GM19468 (cell line): Measurements from ENCODE around the gene STX10.

Experiments used
- ATAC-seq: cut with Tn5 transposase; IDR thresholded peaks from one replicate; pipeline ENCODE4 v1.9.1; 2021; ENCODE audit warnings: mild to moderate bottlenecking, moderate library complexity, moderate number of reproducible peaks; ENCODE audit not compliant: unreplicated experiment; ENCODE audit errors: extremely low read depth

STX10 gene

DNA sequence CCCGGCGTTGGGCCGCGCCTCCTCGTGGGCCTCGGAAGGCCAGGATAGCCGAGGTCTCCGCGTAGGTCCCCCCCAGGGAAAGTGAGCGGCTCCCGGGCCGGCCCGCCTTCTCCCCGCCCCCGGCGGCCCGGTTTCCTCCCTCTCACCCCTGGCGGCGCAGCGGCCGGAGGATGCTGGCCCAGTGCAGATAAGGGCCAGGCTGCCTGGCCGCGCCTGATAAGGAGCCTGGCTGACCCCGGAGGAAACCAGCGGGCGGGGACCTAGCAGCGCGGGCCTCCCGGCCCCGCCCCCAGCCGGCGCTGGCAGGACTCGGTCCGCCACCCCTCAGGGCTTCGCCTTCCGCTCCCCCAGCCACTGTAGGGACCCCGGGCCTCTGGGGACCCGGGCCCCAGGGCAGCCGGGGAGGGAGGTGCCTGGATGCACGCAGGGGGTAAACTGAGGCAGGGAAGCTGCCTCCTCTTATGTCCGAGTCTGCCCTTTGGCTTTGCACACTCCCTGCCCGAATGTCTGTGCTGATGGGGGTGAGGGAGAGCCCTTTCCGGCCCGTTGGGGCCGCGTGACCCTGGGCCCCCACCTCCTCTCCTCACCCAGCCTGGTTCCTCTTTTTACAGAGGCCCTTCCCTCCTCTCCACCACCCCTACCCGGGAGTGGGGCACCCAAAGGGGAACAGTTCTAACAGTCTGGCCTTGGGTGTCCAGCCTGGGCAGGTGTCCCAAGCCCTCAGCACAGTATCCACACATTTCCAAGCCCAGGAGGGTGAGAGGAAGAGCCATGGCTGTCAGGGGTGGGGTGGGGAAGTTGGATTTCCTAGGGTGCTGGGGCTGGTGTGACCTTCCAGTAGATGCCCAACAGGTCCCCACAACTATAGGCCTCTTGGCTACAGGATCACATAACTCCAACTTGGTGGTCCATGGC, 47.3 kb downstream of the STX10 start, which contains the start of gene LYL1:
Gene LYL1, minus strand, starts transcription at position 193 of the 915 bp plus-strand sequence. CDS start 1,687 bp downstream, outside the sequence.
- ATAC-seq, result no peak

DNA sequence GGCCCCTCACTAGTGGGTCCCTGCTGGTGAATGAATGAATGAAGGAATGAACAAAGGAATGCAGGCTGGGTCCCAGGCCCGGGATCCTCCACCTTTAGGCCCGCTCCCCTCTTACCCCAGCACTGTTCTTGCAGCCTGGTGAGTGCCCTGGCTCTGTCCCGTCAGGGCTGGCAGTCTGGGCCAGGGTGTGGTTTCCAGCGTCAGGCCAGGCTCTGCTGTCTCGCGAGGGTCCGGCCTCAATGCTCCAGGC, 47.8 kb downstream of the STX10 start:
- no peak for ATAC-seq

DNA sequence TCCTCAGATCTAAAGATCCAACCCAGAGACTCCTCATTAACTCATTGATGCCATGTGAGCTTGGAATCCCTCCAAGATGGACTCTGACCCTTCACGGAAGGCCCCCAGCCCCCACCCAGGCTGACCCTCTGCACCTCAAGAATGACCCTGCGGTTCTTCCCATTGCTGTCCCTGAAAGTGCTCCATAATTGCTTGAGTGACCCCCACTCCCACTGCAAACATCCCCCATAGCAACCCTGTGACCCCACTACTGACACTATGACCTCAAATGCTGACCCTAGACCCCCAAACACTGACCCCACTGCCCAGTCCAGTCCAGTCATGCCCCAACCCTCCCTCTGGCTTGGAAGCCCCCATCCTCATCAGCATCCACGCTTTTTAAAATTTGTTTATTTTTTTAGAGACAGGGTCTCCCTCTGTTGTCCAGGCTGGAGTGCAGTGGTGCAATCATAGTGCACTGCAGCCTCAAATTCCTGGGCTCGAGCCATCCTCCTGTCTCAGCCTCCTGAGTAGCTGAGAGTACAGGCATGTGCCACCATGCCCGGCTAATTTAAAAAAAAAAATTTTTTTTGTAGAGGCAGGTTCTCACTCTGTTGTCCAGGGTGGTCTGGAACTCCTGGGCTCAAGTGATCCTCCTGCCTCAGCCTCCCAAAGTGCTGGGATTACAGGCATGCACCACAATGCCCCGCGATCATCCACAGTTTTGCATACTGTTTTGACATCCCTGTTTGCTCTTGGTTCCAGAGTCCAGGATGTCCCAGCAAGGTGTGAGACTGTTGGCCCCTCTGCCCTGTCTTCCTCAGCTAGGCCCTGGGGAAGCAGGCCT, 48.4 kb downstream of the STX10 start:
- no peak for ATAC-seq

DNA sequence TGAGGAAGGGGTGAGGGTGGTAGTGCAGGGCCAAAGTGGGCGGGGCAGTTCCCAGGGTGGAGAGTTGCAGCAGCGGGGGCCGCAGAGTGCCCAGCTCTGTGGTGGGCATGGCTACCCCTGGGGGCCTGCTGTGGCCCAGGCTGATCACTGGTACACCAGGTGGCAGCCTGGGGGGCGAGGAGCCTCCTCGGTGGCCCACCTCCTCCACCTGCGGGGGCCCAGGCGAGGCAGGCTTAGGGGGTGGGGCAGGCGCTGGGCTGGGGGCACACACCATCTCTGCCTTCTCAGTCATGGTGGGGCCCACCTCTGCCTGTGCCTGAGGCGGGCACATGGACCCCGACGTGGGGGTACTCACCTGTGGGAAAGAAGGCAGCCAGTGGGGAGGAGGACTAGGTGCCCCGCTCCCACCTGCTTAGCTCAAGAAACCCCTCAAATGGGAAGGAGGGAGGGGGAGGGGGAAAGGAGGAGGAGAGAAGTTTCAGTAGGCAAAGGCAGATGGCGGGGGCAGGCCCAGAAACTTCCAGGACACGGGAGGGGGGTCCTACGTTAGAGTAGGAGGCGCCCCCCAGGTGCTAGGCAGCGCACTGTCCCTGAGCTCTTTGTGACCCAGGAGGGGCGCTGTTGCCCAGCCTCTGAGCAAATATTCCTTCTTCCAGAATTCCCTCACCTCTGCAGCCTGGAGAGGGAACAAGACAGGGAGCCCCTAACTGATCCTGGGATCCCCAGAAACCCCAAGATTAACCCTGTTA, 49.2 kb downstream of the STX10 start:
- ATAC-seq, result no peak

DNA sequence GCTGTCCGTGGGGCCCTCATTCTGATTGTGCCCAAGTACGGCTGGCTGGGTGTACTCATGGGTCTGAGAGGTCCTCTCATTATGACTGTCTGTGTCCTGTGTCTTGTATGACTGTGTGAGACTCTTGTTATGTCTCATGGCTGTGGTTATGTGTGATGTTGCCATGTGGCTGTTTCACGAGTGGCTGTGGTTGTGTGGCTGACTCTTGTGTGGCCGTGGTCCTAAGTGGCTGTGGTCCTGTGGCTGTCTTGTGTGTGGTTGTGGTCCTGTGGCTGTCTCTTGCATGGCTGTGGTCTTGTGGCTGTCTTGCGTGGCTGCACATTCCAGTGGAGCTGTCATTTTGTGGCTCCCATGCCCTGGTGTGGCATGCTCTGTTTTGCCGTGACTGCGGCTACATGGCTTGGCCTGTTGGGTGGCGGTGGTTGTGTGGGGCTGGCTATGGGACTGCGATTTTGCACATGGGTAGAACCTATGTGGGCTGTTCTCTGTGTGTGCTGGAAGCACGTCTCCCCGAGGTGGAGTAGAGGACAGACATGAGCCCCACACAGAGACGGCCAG, 50.1 kb downstream of the STX10 start:
- ATAC-seq, result no peak

DNA sequence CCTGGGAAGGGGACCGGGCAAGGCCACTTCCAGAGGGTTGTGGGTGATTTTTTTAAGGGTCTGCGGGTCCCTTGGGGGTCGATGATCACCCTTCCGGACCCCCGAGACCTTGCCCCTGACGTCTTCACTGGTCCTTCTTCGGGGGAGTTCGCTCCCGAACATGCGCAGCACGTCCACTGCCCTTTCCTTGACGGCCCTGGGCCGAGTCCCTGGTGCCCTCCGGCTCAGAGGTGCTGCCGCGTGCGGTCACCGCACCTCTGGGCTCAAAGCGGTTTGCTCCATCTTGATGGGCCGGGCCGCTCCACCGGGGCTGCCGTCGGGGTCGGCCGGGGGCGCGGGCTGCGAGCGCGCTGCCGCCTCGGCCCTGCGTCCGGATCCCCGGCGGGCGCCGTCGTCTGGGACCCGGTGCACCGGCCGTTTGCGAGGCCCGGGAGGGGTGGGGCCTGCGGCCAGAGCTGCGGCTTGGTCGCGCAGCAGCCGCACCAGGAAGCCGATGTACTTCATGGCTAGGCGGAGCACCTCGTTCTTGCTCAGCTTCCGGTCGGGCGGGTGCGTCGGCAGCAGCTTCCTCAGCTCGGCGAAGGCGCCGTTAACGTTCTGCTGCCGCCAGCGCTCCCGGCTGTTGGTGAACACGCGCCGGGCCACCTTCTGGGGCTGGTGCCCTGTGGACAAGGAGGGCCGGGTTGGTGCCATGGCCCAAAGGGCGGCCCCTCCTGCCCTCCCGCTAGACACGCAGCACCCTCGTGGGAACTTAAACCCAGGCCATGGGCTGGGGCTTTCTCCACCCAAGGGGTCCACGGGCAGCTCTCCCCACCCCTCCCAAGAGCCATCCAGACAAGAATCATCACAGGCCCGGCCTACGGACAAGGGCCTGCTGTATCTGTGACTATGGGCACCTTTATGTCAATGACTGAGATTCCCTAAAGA, 50.8 kb downstream of the STX10 start:
- no peak for ATAC-seq

DNA sequence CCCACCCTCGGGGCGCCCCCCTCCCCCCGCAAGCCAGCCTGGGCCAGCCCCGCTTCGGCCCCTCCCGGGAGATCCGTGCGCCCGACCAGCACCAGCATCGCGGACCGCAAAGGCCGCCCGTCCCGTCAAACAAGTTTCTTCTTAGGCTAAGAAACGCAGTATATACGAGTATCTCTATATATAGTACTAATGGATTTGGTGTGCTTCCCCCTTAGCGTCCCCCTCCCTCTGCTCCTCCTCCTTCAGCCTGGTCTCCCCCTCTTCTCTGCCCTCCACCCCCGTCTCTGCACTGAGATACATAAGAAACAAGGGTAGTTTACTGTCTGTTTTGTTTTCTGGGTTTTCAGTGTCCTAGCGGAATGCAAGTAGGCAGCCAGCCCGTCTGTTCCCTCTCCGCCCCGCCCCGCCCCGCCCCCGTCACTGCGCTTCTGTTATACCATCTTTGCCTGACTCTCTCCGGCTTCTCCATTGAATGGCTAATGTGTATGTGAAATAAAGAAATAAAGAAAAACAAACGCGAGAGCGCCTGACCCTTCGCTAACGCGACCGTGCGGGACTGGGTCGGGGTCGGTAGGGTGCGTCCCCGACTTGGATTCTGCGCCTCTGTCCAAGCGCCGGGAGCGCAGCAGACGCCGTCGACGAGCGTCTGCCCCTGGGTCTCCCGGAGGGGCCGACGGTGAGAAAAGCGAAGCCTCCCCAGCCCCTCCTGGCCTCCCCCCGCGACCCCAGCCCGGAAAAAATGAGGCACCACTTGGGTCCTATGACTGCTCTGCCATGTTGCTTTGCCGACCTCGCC, 51.7 kb downstream of the STX10 start:
- no peak for ATAC-seq

DNA sequence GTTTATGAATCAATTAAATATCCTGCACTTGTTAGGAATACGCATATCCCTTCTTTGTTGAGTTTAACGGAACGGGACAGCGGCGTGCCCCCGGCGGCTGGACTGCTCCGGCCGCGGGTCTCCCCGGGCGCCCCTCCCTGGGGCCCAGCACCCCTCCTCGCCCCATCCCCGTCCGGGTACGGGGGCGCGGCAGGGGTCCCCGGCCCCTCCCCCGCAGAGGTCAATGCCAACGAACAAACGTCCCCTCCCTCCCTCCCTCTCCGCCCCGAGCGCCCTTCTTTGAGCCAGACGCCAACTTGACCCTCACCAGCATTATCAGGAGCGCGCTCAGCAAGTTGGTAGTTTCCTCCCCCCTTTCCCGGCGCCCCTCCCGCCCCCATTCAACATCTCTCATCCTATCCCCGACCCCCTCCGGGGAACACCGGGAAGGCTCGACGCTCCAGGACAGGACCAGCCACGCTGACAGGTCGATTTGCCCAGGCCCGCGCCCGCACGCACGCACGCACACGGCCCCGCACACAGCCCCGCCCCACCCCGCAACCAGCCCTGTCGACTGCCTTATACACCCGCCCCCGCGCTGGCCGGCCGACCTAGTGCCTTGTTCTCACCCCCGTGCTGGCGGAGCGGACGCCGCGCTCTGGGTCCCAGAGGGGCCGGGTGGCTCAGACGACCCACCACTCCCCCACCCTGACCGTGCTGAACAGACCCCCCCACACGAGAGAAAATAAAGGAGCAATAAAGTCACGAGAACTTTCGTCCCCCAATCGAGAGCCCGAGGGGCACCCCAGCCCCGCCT, 52.5 kb downstream of the STX10 start:
- no peak for ATAC-seq

DNA sequence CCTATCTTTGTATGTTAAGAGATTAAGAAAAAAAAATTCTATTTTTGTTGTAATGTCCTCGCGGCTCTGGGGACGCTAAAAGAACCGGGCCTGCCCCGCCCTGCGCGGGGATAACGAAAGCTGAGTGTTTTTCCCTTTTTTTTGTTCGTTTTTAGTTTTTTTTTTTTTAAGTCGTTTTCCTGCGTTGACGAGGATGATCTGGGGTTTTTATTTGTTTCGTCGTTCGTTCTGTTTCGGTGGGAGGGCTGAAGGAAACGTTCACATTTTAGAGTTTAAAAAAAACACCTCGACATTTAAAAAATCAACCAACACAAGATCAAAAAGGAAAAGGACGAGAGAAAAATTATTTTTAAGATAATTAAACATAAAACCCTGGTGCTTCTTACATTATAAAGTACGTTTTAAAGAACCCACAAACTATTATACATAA, 53.1 kb downstream of the STX10 start:
- no peak for ATAC-seq

DNA sequence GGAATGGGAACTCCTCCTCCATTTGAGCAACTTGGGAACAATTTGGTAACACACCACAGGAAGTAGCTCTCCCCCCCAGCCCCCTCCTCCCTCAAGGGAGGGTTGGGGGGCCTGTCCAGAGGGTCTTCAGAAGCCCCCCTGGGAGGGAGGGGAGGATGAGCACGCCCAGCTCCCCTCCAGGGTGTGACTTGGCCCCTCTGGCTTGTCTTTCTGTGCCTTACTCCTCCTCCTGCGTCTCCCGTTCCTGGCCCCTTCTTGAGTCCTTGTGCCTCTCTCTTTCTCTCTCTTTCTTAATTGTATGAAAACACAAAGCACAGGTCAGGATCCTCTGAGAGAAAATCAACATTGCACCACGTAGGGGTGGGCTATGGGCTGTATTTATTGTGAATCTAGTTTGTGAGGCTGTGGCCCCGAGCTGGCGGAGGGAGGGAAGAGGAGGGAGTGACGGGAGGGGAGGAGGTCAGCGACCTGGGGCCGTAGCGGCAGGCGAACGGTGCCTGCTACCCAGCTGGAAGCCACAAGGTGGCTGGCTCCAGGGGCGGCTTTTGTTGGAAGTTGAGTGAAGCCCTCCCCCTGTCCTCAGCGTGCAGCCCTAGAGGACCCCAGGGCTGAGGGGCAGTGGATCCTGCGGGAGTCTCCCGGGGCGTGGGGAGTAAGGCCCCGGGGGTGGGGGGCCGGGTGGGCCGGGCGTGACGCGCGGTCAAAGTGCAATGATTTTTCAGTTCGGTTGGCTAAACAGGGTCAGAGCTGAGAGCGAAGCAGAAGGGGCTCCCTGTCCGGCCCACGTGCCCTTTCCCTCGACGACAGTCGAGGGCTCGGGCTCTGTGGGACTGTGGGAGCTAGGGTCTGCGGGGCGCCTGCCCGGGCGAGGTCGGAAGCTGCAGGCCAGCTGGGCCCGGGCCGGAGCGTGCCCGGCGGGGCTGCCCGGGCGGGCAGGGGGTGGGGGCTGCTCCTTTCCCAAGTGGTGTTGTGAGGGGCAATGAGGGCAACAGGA, 53.9 kb downstream of the STX10 start:
- no peak for ATAC-seq

DNA sequence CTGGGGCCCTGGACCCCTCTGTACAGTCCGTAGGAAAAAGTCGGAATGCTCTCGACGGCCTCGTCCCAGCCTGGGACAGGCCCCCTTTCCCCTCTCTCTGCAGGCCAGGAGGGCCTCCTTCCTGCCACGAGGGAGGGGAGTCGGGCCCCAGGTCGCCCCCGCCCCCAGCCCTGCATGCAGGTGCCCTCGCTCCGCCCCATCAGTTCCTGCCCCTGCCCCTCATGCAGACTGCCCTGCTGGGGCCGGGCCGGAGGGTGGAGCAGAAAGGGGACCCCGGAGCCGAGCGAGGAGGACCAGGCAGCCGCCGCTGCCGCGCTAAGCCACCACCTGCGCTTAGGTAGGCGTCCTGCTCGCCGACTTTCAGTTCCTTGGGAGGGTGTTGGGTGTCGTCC, 54.8 kb downstream of the STX10 start:
- no peak for ATAC-seq

DNA sequence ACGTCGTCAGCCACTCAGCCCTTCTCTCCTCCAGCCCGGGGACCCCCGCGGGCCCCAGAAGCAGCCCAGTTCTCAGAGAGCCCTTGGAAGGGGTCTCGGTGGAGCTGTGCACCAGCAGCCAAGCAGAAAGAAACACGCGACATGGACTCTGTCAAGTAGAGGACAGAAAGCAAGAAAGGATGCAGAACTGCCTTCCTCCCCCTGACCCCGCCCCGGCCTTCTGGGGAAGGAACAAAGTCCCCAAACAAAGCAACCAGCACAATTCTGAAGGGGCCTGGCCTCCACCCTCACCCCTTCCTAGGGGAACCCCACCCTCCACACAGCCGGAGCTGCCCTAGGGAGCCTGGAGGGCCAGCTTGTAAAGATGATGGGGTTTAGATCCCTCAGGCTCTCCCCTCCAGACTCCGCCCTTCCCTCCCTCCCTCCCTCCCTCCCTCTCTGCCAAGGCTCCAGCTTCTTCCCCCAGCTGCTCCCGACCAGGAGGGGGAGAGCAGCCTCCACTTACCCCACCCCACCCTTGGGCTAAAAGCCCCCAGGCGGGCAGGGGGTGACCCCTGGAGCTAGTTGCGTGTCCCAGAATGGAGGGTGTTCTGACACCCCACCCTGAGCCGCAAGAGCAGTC, 55.3 kb downstream of the STX10 start:
- no peak for ATAC-seq

DNA sequence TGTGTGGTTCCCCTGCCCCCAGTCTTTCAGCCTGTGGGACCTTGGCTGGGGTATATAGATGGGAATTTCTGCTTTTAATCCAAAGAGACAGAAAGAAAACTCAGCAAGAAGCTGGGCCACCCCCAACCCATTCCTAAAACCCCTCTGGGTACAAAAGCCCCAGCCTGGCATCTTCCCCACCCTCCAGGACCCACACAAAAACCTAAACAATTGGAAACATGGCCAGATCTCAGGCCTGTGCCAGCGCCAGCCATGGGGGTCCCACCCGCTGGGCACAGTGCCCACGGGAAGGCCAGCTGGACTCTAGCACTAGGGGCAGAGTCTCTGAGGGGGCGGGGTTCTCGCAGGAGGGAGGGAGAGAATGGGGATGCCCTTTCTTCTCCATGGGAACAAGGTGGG, 56.1 kb downstream of the STX10 start:
- no peak for ATAC-seq
